Measurements from ENCODE around the gene PHKG2.
A peak's percentile ranks its signal among the peaks of the same experiment; 100 is the strongest.
"Not testable (repeated sequence)": the region's sequence is repeated elsewhere in the genome, so short reads cannot be mapped to it uniquely, and the experiment has no call there.

The PHKG2 gene

GRCh38 chr16:30747799-30748633 is at the start of gene PHKG2:
TSS of gene PHKG2 (plus strand) at chr16:30748425. CDS start at chr16:30748821, 396 bp downstream.
- peaks cover 57% of the 10 kb centered on the region for H3K4me1 Mint-ChIP-seq (ENCODE audit: low read depth)
- H3K27ac Mint-ChIP-seq = peak within 1 kb of the TSS; percentile 92
- H3K4me3 Mint-ChIP-seq = peak within 1 kb of the TSS; percentile 98
- no peaks in the 10 kb centered on the region for H3K9me3 Mint-ChIP-seq
- no peaks in the 10 kb centered on the region for H3K27me3 Mint-ChIP-seq
- peaks cover 72% of the 10 kb centered on the region for H3K36me3 Mint-ChIP-seq (ENCODE audit: low read depth)
- intact Hi-C loops (cut with micrococcal nuclease) = loop anchor here (1.0 kb wide), 3 partner anchors 13 to 66 kb away; no protein-coding TSS in a partner anchor

- peaks cover 37% of the 10 kb centered on the region for H3K4me1 Mint-ChIP-seq (ENCODE audit: low read depth)
- H3K9me3 Mint-ChIP-seq = no peaks in the 10 kb centered on the region
- intact Hi-C loops (cut with micrococcal nuclease) = loop anchor here (1.0 to 10.0 kb wide), 6 partner anchors 16 to 224 kb away; partner anchors contain the start of genes CFAP119, FBRS, FBXL19 and PRR14
- no peaks in the 10 kb centered on the region for H3K27me3 Mint-ChIP-seq
- peak within 1 kb of the TSS; percentile 100 for H3K27ac Mint-ChIP-seq
- H3K4me3 Mint-ChIP-seq = peak within 1 kb of the TSS; percentile 79
- H3K36me3 Mint-ChIP-seq (ENCODE audit: low read depth) = peaks cover 61% of the 10 kb centered on the region
Measured at GRCh38 chr16:30698816-30699614, 49.2 kb upstream of the PHKG2 start, which contains the start of gene SRCAP. TSS of gene SRCAP (plus strand) at chr16:30699171. CDS start at chr16:30700825, 1,654 bp downstream.

GRCh38 chr16:30699615-30700099 is 48.6 kb upstream of the PHKG2 start:
- H3K27me3 Mint-ChIP-seq = no peaks in the 10 kb centered on the region
- peaks cover 68% of the 10 kb centered on the region for H3K36me3 Mint-ChIP-seq (ENCODE audit: low read depth)
- intact Hi-C loops (cut with micrococcal nuclease) = loop anchor here (1.0 to 10.0 kb wide), 5 partner anchors 16 to 223 kb away; partner anchors contain the start of genes CFAP119, FBXL19, PRR14 and RNF40
- H3K4me3 Mint-ChIP-seq = peak overlapping the region; percentile 79
- no peaks in the 10 kb centered on the region for H3K9me3 Mint-ChIP-seq
- peaks cover 37% of the 10 kb centered on the region for H3K4me1 Mint-ChIP-seq (ENCODE audit: low read depth)
- H3K27ac Mint-ChIP-seq = peak overlapping the region; percentile 100

GRCh38 chr16:30700491-30700890 is 47.7 kb upstream of the PHKG2 start:
- no peak overlapping the region for H3K4me3 Mint-ChIP-seq
- H3K36me3 Mint-ChIP-seq (ENCODE audit: low read depth) = peaks cover 76% of the 10 kb centered on the region
- intact Hi-C loops (cut with micrococcal nuclease) = no loop called here
- no peaks in the 10 kb centered on the region for H3K27me3 Mint-ChIP-seq
- peaks cover 30% of the 10 kb centered on the region for H3K4me1 Mint-ChIP-seq (ENCODE audit: low read depth)
- H3K27ac Mint-ChIP-seq = no peak overlapping the region
- no peaks in the 10 kb centered on the region for H3K9me3 Mint-ChIP-seq

- Mint-ChIP-seq H3K4me1 (ENCODE audit: low read depth) (peaks cover 27% of the 10 kb centered on the region), H3K4me3 (no peak overlapping the region), H3K27me3 (no peaks in the 10 kb centered on the region), H3K9me3 (no peaks in the 10 kb centered on the region), H3K36me3 (ENCODE audit: low read depth) (peaks cover 81% of the 10 kb centered on the region), H3K27ac (no peak overlapping the region)
- intact Hi-C loops (cut with micrococcal nuclease) = no loop called here
Measured at GRCh38 chr16:30700971-30701370, 47.3 kb upstream of the PHKG2 start.

GRCh38 chr16:30703071-30703470 is 45.2 kb upstream of the PHKG2 start:
- H3K9me3 Mint-ChIP-seq; H3K27ac Mint-ChIP-seq; H3K27me3 Mint-ChIP-seq; H3K4me3 Mint-ChIP-seq; intact Hi-C loops (cut with micrococcal nuclease): not testable (repeated sequence)
- peaks cover 18% of the 10 kb centered on the region for H3K4me1 Mint-ChIP-seq (ENCODE audit: low read depth)
- H3K36me3 Mint-ChIP-seq (ENCODE audit: low read depth) = peaks cover 99% of the 10 kb centered on the region

- Mint-ChIP-seq H3K36me3 (ENCODE audit: low read depth) (peaks cover 100% of the 10 kb centered on the region), H3K9me3 (no peaks in the 10 kb centered on the region), H3K4me3 (no peak overlapping the region), H3K4me1 (ENCODE audit: low read depth) (peaks cover 18% of the 10 kb centered on the region), H3K27me3 (no peaks in the 10 kb centered on the region), H3K27ac (no peak overlapping the region)
- intact Hi-C loops (cut with micrococcal nuclease) = no loop called here
Measured at GRCh38 chr16:30703971-30704370, 44.3 kb upstream of the PHKG2 start.

- no peaks in the 10 kb centered on the region for H3K27me3 Mint-ChIP-seq
- peaks cover 17% of the 10 kb centered on the region for H3K4me1 Mint-ChIP-seq (ENCODE audit: low read depth)
- H3K36me3 Mint-ChIP-seq (ENCODE audit: low read depth) = peaks cover 100% of the 10 kb centered on the region
- H3K9me3 Mint-ChIP-seq = no peaks in the 10 kb centered on the region
- no peak overlapping the region for H3K27ac Mint-ChIP-seq
- intact Hi-C loops (cut with micrococcal nuclease) = no loop called here
- no peak overlapping the region for H3K4me3 Mint-ChIP-seq
Measured at GRCh38 chr16:30706046-30706445, 42.2 kb upstream of the PHKG2 start.

GRCh38 chr16:30710971-30711370 is 37.3 kb upstream of the PHKG2 start:
- no peak overlapping the region for H3K27ac Mint-ChIP-seq
- no peaks in the 10 kb centered on the region for H3K9me3 Mint-ChIP-seq
- no peaks in the 10 kb centered on the region for H3K27me3 Mint-ChIP-seq
- H3K4me1 Mint-ChIP-seq (ENCODE audit: low read depth) = peaks cover 57% of the 10 kb centered on the region
- intact Hi-C loops (cut with micrococcal nuclease) = no loop called here
- H3K36me3 Mint-ChIP-seq (ENCODE audit: low read depth) = peaks cover 100% of the 10 kb centered on the region
- no peak overlapping the region for H3K4me3 Mint-ChIP-seq

- intact Hi-C loops (cut with micrococcal nuclease) = no loop called here
- Mint-ChIP-seq H3K27ac (no peak overlapping the region), H3K4me3 (no peak overlapping the region), H3K27me3 (no peaks in the 10 kb centered on the region), H3K4me1 (ENCODE audit: low read depth) (peaks cover 65% of the 10 kb centered on the region), H3K9me3 (no peaks in the 10 kb centered on the region), H3K36me3 (ENCODE audit: low read depth) (peaks cover 100% of the 10 kb centered on the region)
Measured at GRCh38 chr16:30711712-30712111, 36.5 kb upstream of the PHKG2 start.

GRCh38 chr16:30715750-30716445 is 32.3 kb upstream of the PHKG2 start:
- intact Hi-C loops (cut with micrococcal nuclease) = loop anchor here (1.0 kb wide), 3 partner anchors 9 to 32 kb away; partner anchors contain the start of genes PHKG2 and SRCAP

GRCh38 chr16:30720086-30720485 is 28.1 kb upstream of the PHKG2 start:
- Mint-ChIP-seq H3K4me3 (no peak overlapping the region), H3K27ac (peak overlapping the region; percentile 6), H3K36me3 (ENCODE audit: low read depth) (peaks cover 99% of the 10 kb centered on the region), H3K4me1 (ENCODE audit: low read depth) (peaks cover 74% of the 10 kb centered on the region), H3K27me3 (no peaks in the 10 kb centered on the region), H3K9me3 (no peaks in the 10 kb centered on the region)
- intact Hi-C loops (cut with micrococcal nuclease) = no loop called here

More at GRCh38 chr16:30715750-30716445, 32.3 kb upstream of the PHKG2 start:
- H3K27me3 Mint-ChIP-seq = no peaks in the 10 kb centered on the region
- H3K36me3 Mint-ChIP-seq (ENCODE audit: low read depth) = peaks cover 100% of the 10 kb centered on the region
- peak overlapping the region; percentile 45 for H3K4me3 Mint-ChIP-seq
- no peaks in the 10 kb centered on the region for H3K9me3 Mint-ChIP-seq
- peak overlapping the region; percentile 90 for H3K27ac Mint-ChIP-seq
- peaks cover 66% of the 10 kb centered on the region for H3K4me1 Mint-ChIP-seq (ENCODE audit: low read depth)

GRCh38 chr16:30720694-30721093 is 27.5 kb upstream of the PHKG2 start:
- H3K36me3 Mint-ChIP-seq (ENCODE audit: low read depth) = peaks cover 93% of the 10 kb centered on the region
- no peaks in the 10 kb centered on the region for H3K9me3 Mint-ChIP-seq
- peaks cover 74% of the 10 kb centered on the region for H3K4me1 Mint-ChIP-seq (ENCODE audit: low read depth)
- H3K27ac Mint-ChIP-seq = peak overlapping the region; percentile 6
- intact Hi-C loops (cut with micrococcal nuclease) = no loop called here
- H3K4me3 Mint-ChIP-seq = no peak overlapping the region
- no peaks in the 10 kb centered on the region for H3K27me3 Mint-ChIP-seq

Data from dendritic cell treated with granulocyte-macrophage colony-stimulating factor and Interleukin-4, amounts not matched to agents 40 ng/mL and 50 ng/mL, for 4 days (primary cell).